H9 (cell line): ENCODE data around the gene DICER1. TPM values are rescaled to one million over a fixed set of nuclear protein-coding genes. Genes with fewer than 3 reads are reported as not detected.

ENCODE experiments used
- DNase-seq: peaks from one replicate; pipeline ENCODE4 v3.0.0-alpha.2; 2017
- H2AFZ ChIP-seq: one replicate; pipeline ENCODE4 v1.6.1; 2013; ENCODE audit warnings: mild to moderate bottlenecking, low read length, control low read depth, moderate library complexity
- H2AK5ac ChIP-seq: 2 replicates; pipeline ENCODE4 v1.6.1; 2013; ENCODE audit warnings: low read length, control low read depth, mixed read lengths; ENCODE audit not compliant: insufficient read length
- H2BK120ac ChIP-seq: one replicate; pipeline ENCODE4 v1.6.1; 2013; ENCODE audit warnings: low read depth, mild to moderate bottlenecking, low read length, control low read depth, inconsistent platforms; ENCODE audit not compliant: poor library complexity, severe bottlenecking
- H2BK12ac ChIP-seq: 2 replicates; pipeline ENCODE4 v1.6.1; 2013; ENCODE audit warnings: low read length, control low read depth, mixed read lengths, low read depth; ENCODE audit not compliant: insufficient read length
- H2BK15ac ChIP-seq: 2 replicates; pipeline ENCODE4 v1.6.1; 2013; ENCODE audit warnings: low read depth, low read length, control low read depth
- H2BK20ac ChIP-seq: one replicate; pipeline ENCODE4 v1.6.1; 2013; ENCODE audit warnings: low read depth, mild to moderate bottlenecking, low read length, control low read depth, inconsistent platforms; ENCODE audit not compliant: poor library complexity, severe bottlenecking
- H2BK5ac ChIP-seq: 2 replicates; pipeline ENCODE4 v1.6.1; 2013; ENCODE audit warnings: low read length, control low read depth, mixed read lengths; ENCODE audit not compliant: insufficient read length
- H3K14ac ChIP-seq: 2 replicates; pipeline ENCODE4 v1.6.1; 2013; ENCODE audit warnings: low read length, control low read depth; ENCODE audit not compliant: insufficient read depth
- H3K18ac ChIP-seq: 2 replicates; pipeline ENCODE4 v1.6.1; 2013; ENCODE audit warnings: low read depth, mild to moderate bottlenecking, mixed read lengths, low read length, control low read depth; ENCODE audit not compliant: insufficient read length
- H3K23ac ChIP-seq: 2 replicates; pipeline ENCODE4 v1.6.1; 2013; ENCODE audit warnings: low read length, control low read depth, mixed read lengths, low read depth; ENCODE audit not compliant: insufficient read length
- H3K23me2 ChIP-seq: 2 replicates; pipeline ENCODE4 v1.6.1; 2013; ENCODE audit warnings: low read depth, mild to moderate bottlenecking, mixed read lengths, low read length, control low read depth; ENCODE audit not compliant: insufficient read length, poor library complexity, severe bottlenecking
- H3K27ac ChIP-seq: 2 replicates; pipeline ENCODE4 v1.5.1; 2013; ENCODE audit warnings: low read length, control low read depth, mixed read lengths, low read depth; ENCODE audit not compliant: insufficient read length
- H3K27me3 ChIP-seq: 2 replicates; pipeline ENCODE4 v1.6.1; 2013; ENCODE audit warnings: low read length, control low read depth, inconsistent platforms; ENCODE audit not compliant: insufficient read depth
- H3K4ac ChIP-seq: 2 replicates; pipeline ENCODE4 v1.6.1; 2013; ENCODE audit warnings: low read depth, mild to moderate bottlenecking, control low read depth, inconsistent platforms, low read length, moderate library complexity
- H3K4me1 ChIP-seq: 2 replicates; pipeline ENCODE4 v1.6.1; 2013; ENCODE audit warnings: low read length, control low read depth, inconsistent platforms; ENCODE audit not compliant: insufficient read depth
- H3K4me2 ChIP-seq: 2 replicates; pipeline ENCODE4 v1.6.1; 2013; ENCODE audit warnings: low read length, control low read depth, mixed read lengths; ENCODE audit not compliant: insufficient read length, insufficient read depth
- H3K56ac ChIP-seq: 2 replicates; pipeline ENCODE4 v1.6.1; 2013; ENCODE audit warnings: low read depth, mild to moderate bottlenecking, mixed read lengths, low read length, control low read depth; ENCODE audit not compliant: insufficient read length
- H3K79me1 ChIP-seq: 2 replicates; pipeline ENCODE4 v1.6.1; 2013; ENCODE audit warnings: low read depth, mild to moderate bottlenecking, moderate library complexity, low read length, control low read depth, inconsistent platforms; ENCODE audit not compliant: insufficient read depth, poor library complexity, severe bottlenecking
- H3K79me2 ChIP-seq: 2 replicates; pipeline ENCODE4 v1.6.1; 2013; ENCODE audit warnings: low read length, control low read depth, inconsistent platforms; ENCODE audit not compliant: insufficient read depth
- H3K9ac ChIP-seq: 2 replicates; pipeline ENCODE4 v1.6.1; 2013; ENCODE audit warnings: low read length, control low read depth, mixed read lengths; ENCODE audit not compliant: insufficient read length; ENCODE audit errors: extremely low read depth
- H3K9me3 ChIP-seq: one replicate; pipeline ENCODE4 v1.6.1; 2013; ENCODE audit warnings: low read depth, low read length, inconsistent platforms; ENCODE audit not compliant: control insufficient read depth
- H3T11ph ChIP-seq: one replicate; pipeline ENCODE4 v1.6.1; 2013; ENCODE audit warnings: mild to moderate bottlenecking, low read length, control low read depth, inconsistent platforms
- H4K20me1 ChIP-seq: one replicate; pipeline ENCODE4 v1.6.1; 2013; ENCODE audit not compliant: control insufficient read depth, insufficient read length, insufficient read depth
- H4K5ac ChIP-seq: 2 replicates; pipeline ENCODE4 v1.6.1; 2013; ENCODE audit warnings: low read depth, mild to moderate bottlenecking, mixed read lengths, low read length, control low read depth; ENCODE audit not compliant: insufficient read length
- H4K8ac ChIP-seq: replicated peaks from 2 replicates; pipeline ENCODE4 v1.6.1; 2013; ENCODE audit warnings: low read length, control low read depth, mixed read lengths, low read depth; ENCODE audit not compliant: insufficient read length
- H4K91ac ChIP-seq: 2 replicates; pipeline ENCODE4 v1.6.1; 2013; ENCODE audit warnings: low read depth, mild to moderate bottlenecking, moderate library complexity, mixed read lengths, low read length, control low read depth; ENCODE audit not compliant: insufficient read length
- H3K27ac Mint-ChIP-seq, 3 experiments: 2 replicates in 2 of 3; 3 replicates in 1 of 3; pipeline ENCODE4 v1.8.0; 2020 to 2021; ENCODE audit warnings: mixed read lengths in 3 of 3, mild to moderate bottlenecking in 1 of 3, moderate library complexity in 1 of 3
- H3K27me3 Mint-ChIP-seq: 2 replicates; pipeline ENCODE4 v1.8.0; 2021; ENCODE audit warnings: low read depth, mild to moderate bottlenecking, moderate library complexity, mixed read lengths
- H3K36me3 Mint-ChIP-seq, 3 experiments: 2 replicates in 2 of 3; 3 replicates in 1 of 3; pipeline ENCODE4 v1.8.0; 2020 to 2021; ENCODE audit warnings: low read depth in 3 of 3, mixed read lengths in 3 of 3; ENCODE audit not compliant: insufficient read depth in 1 of 3
- H3K4me1 Mint-ChIP-seq, 2 experiments: 2 replicates each; pipeline ENCODE4 v1.8.0; 2020; ENCODE audit warnings: mixed read lengths in 2 of 2
- H3K4me3 Mint-ChIP-seq, 2 experiments: 2 replicates in 1 of 2; 3 replicates in 1 of 2; pipeline ENCODE4 v1.8.0; 2020 to 2021; ENCODE audit warnings: mild to moderate bottlenecking in 2 of 2, mixed read lengths in 2 of 2, moderate library complexity in 1 of 2
- H3K9me3 Mint-ChIP-seq, 2 experiments: 2 replicates in 1 of 2; 3 replicates in 1 of 2; pipeline ENCODE4 v1.8.0; 2020; ENCODE audit warnings: mild to moderate bottlenecking in 2 of 2, mixed read lengths in 2 of 2, moderate library complexity in 1 of 2
- WGBS: extraction: QIAGEN DNeasy Blood & Tissue Kit; methylation state at CpG from one replicate; pipeline ENCODE4 v1.1.7; 2013; ENCODE audit warnings: missing lambda C conversion rate, low lambda C conversion rate, mixed read lengths; ENCODE audit not compliant: insufficient read length; ENCODE audit errors: extremely low coverage; 5-methylcytosine and 5-hydroxymethylcytosine counted together
- total RNA-seq: library from RNA; stranded (reverse); gene quantifications from 2 replicates; pipeline ENCODE4 v1.2.1, GENCODE V29; 2021
- TF ChIP-seq, protein P1 (sequence below): fragments of 200-600 bp; sonication (generic); conservative IDR thresholded peaks from 3 replicates; pipeline ENCODE4 v1.8.0; 2021; ENCODE audit warnings: antibody characterized with exemption, mild to moderate bottlenecking

The DICER1 gene
- total RNA-seq, 1 experiment from 2014 or later = 57.0 TPM

DNA sequence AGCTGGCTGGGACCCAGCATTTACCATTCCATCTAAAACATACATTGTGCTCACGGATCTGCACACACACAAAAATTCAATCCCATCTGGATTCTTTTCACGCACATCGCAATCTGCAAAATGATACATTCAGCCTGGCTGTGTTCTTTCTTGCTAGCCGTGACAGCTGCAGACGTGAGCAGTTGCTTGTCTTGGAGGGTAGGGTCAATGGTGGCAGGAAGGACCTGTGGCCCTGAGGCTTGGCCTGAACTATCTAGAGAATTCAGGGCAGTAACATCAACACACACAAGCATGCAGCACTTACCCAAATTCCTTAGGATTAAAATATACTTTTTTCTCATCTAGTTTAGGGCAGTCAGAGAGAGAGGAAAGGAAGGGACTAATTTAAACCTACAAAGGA, 72.0 kb downstream of the DICER1 start:
- no peak overlapping the region for H4K5ac ChIP-seq
- H3K4me3 Mint-ChIP-seq = no peak overlapping the region
- H4K91ac ChIP-seq = no peak overlapping the region
- peaks cover 12 to 34% (median 34%) of the 10 kb centered on the region in 3 experiments for H3K36me3 Mint-ChIP-seq
- H4K8ac ChIP-seq = no peak overlapping the region
- H3K23ac ChIP-seq = no peak overlapping the region
- H3K27me3 ChIP-seq = no peaks in the 10 kb centered on the region
- H3K4me2 ChIP-seq = no peak overlapping the region
- H3K9me3 Mint-ChIP-seq = no peaks in the 10 kb centered on the region
- H3K56ac ChIP-seq = no peak overlapping the region
- H2BK20ac ChIP-seq = no peak overlapping the region
- no peak overlapping the region for H2BK15ac ChIP-seq
- no peaks in the 10 kb centered on the region for H3K4me1 ChIP-seq
- TF ChIP-seq, protein P1, sequence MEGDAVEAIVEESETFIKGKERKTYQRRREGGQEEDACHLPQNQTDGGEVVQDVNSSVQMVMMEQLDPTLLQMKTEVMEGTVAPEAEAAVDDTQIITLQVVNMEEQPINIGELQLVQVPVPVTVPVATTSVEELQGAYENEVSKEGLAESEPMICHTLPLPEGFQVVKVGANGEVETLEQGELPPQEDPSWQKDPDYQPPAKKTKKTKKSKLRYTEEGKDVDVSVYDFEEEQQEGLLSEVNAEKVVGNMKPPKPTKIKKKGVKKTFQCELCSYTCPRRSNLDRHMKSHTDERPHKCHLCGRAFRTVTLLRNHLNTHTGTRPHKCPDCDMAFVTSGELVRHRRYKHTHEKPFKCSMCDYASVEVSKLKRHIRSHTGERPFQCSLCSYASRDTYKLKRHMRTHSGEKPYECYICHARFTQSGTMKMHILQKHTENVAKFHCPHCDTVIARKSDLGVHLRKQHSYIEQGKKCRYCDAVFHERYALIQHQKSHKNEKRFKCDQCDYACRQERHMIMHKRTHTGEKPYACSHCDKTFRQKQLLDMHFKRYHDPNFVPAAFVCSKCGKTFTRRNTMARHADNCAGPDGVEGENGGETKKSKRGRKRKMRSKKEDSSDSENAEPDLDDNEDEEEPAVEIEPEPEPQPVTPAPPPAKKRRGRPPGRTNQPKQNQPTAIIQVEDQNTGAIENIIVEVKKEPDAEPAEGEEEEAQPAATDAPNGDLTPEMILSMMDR = no peak
- no peak overlapping the region for H2AK5ac ChIP-seq
- WGBS = no CpG with 5 or more reads among the region's 5 CpGs
- H3K9me3 ChIP-seq = no peaks in the 10 kb centered on the region
- DNase-seq = no peak
- no peak overlapping the region for H3K18ac ChIP-seq
- no peak overlapping the region for H3K9ac ChIP-seq
- no peak overlapping the region for H3K27ac Mint-ChIP-seq
- H3T11ph ChIP-seq = no peak overlapping the region
- H3K4ac ChIP-seq = no peak overlapping the region
- no peaks in the 10 kb centered on the region for H4K20me1 ChIP-seq
- no peaks in the 10 kb centered on the region for H3K79me2 ChIP-seq
- H2BK120ac ChIP-seq = no peak overlapping the region
- no peak overlapping the region for H3K27ac ChIP-seq
- H3K79me1 ChIP-seq = no peaks in the 10 kb centered on the region
- H2BK12ac ChIP-seq = no peak overlapping the region
- H3K14ac ChIP-seq = no peak overlapping the region
- H3K4me1 Mint-ChIP-seq = peaks cover 3 to 6% of the 10 kb centered on the region in 2 experiments; a peak in 2 of 4 replicates
- no peaks in the 10 kb centered on the region for H3K23me2 ChIP-seq
- H2AFZ ChIP-seq = no peak overlapping the region
- H3K27me3 Mint-ChIP-seq = no peaks in the 10 kb centered on the region
- no peak overlapping the region for H2BK5ac ChIP-seq
